Endothelial cell of umbilical vein (primary cell): Measurements from ENCODE around the gene MPST. TPM values are rescaled to one million over a fixed set of nuclear protein-coding genes. Genes with fewer than 3 reads are reported as not detected.

Source experiments
- BruUV-seq: library from RNA; stranded (reverse); fragments of 400-500 nt; replicated peaks from 2 replicates; lab custom pipeline; 2021; lab: Mats Ljungman, UMichigan
- CTCF ChIA-PET: fragments of 300-600, 350-600 bp; sonication (Branson Sonifier 250); formaldehyde crosslinking; loops from one replicate; lab custom pipeline; 2021; ENCODE audit warnings: antibody characterized with exemption, inconsistent platforms; lab: Charles Lee
- POLR2A ChIA-PET: fragments of 300-600, 350-600 bp; sonication (Branson Sonifier 250); formaldehyde crosslinking; loops from one replicate; lab custom pipeline; 2021; ENCODE audit warnings: antibody characterized with exemption, inconsistent platforms; lab: Charles Lee
- DNase-seq: peaks from one replicate; pipeline ENCODE4 v3.0.0-alpha.2; 2011; ENCODE audit warnings: low read depth, low spot score
- FAIRE-seq: peaks from 2 replicates; lab custom pipeline; 2011; peaks lifted over from hg19 to GRCh38; lab: Jason Lieb, UNC
- H2AFZ ChIP-seq: 2 replicates; pipeline ENCODE4 v1.6.0; 2012; ENCODE audit warnings: low read depth, low read length, control low read depth, inconsistent platforms
- H3K27ac ChIP-seq: 2 replicates; pipeline ENCODE4 v1.5.1; 2011; ENCODE audit warnings: low read depth, mild to moderate bottlenecking, control low read depth, low read length, moderate library complexity; ENCODE audit not compliant: insufficient read depth
- H3K27me3 ChIP-seq, 2 experiments: 2 replicates each; pipeline versions ENCODE4 v1.6.0 to v1.6.1; 2011; ENCODE audit warnings: low read length in 2 of 2, mixed read lengths in 1 of 2; ENCODE audit not compliant: control insufficient read depth in 2 of 2, insufficient read depth in 2 of 2
- H3K36me3 ChIP-seq, 2 experiments: 2 replicates in 1 of 2; 3 replicates in 1 of 2; pipeline ENCODE4 v1.5.1; 2011; ENCODE audit warnings: low read length in 2 of 2, mild to moderate bottlenecking in 1 of 2, moderate library complexity in 1 of 2; ENCODE audit not compliant: control insufficient read depth in 2 of 2, insufficient read depth in 2 of 2; ENCODE audit errors: extremely low read depth in 1 of 2
- H3K4me1 ChIP-seq: 3 replicates; pipeline ENCODE4 v1.5.1; 2011; ENCODE audit warnings: mild to moderate bottlenecking, low read length; ENCODE audit not compliant: control insufficient read depth, insufficient read depth; ENCODE audit errors: extremely low read depth
- H3K4me2 ChIP-seq: 2 replicates; pipeline ENCODE4 v1.6.1; 2011; ENCODE audit warnings: low read length, control low read depth, mixed read lengths; ENCODE audit not compliant: insufficient read depth
- H3K4me3 ChIP-seq, 3 experiments: fragments of 200-600 bp in 1 of 3; sonication (generic), shearing (Covaris generic) in 1 of 3; replicated peaks in 1 of 3; 2 replicates each; pipeline ENCODE4 v1.5.1; 2011 to 2016; ENCODE audit warnings: control low read depth in 3 of 3, low read length in 3 of 3, mild to moderate bottlenecking in 2 of 3, inconsistent platforms in 1 of 3, low read depth in 1 of 3, moderate library complexity in 1 of 3; ENCODE audit not compliant: insufficient read depth in 1 of 3
- H3K79me2 ChIP-seq: 2 replicates; pipeline ENCODE4 v1.6.0; 2012; ENCODE audit warnings: low read length, inconsistent platforms; ENCODE audit not compliant: control insufficient read depth, insufficient read depth
- H3K9ac ChIP-seq: replicated peaks from 2 replicates; pipeline ENCODE3; 2011; ENCODE audit warnings: low read length, control low read depth; ENCODE audit not compliant: insufficient read depth; ENCODE audit errors: extremely low read depth
- H3K9me1 ChIP-seq: replicated peaks from 3 replicates; pipeline ENCODE4 v1.6.0; 2011; ENCODE audit warnings: mild to moderate bottlenecking, low read length; ENCODE audit not compliant: control insufficient read depth, insufficient read depth; ENCODE audit errors: extremely low read depth
- H3K9me3 ChIP-seq: replicated peaks from 2 replicates; pipeline ENCODE4 v1.5.1; 2012; ENCODE audit warnings: low read length, inconsistent platforms; ENCODE audit not compliant: control insufficient read depth, insufficient read depth
- H4K20me1 ChIP-seq: replicated peaks from 2 replicates; pipeline ENCODE3; 2011; ENCODE audit warnings: mild to moderate bottlenecking, low read length; ENCODE audit not compliant: control insufficient read depth, insufficient read depth; ENCODE audit errors: extremely low read depth
- CTCF ChIP-seq, 2 donors: IDR thresholded peaks; 1 replicate in 1 of 2; 2 replicates in 1 of 2; pipeline ENCODE4 v1.5.1; 2011; ENCODE audit warnings: low read length in 2 of 2, mild to moderate bottlenecking in 2 of 2, moderate library complexity in 2 of 2, control low read depth in 1 of 2, inconsistent platforms in 1 of 2, low read depth in 1 of 2; ENCODE audit not compliant: insufficient read depth in 1 of 2; ENCODE audit errors: extremely low read depth in 1 of 2
- EZH2 ChIP-seq: IDR thresholded peaks from 2 replicates; pipeline ENCODE4 v1.6.1; 2012; ENCODE audit warnings: borderline replicate concordance, low read depth, mild to moderate bottlenecking, moderate library complexity, low read length, inconsistent platforms; ENCODE audit not compliant: severe bottlenecking
- FOS ChIP-seq: IDR thresholded peaks from 2 replicates; pipeline ENCODE4 v1.6.1; 2011; ENCODE audit warnings: mild to moderate bottlenecking, low read length, moderate library complexity, borderline replicate concordance; ENCODE audit not compliant: insufficient read depth
- GATA2 ChIP-seq: IDR thresholded peaks from 2 replicates; pipeline ENCODE4 v1.7.0; 2011; ENCODE audit warnings: low read depth, mild to moderate bottlenecking, moderate library complexity, mixed read lengths, low read length; ENCODE audit not compliant: insufficient read length, insufficient read depth
- JUN ChIP-seq: IDR thresholded peaks from 2 replicates; pipeline ENCODE4 v1.6.1; 2011; ENCODE audit warnings: borderline replicate concordance, low read depth; ENCODE audit not compliant: insufficient read length, insufficient read depth
- MAX ChIP-seq: IDR thresholded peaks from 2 replicates; pipeline ENCODE4 v1.6.1; 2011; ENCODE audit not compliant: insufficient read depth, insufficient read length
- MYC ChIP-seq: IDR thresholded peaks from one replicate; pipeline ENCODE4 v1.6.1; 2011; ENCODE audit warnings: mild to moderate bottlenecking, low read depth, low read length
- POLR2A ChIP-seq: IDR thresholded peaks from 2 replicates; pipeline ENCODE4 v1.6.1; 2012; ENCODE audit warnings: low read depth, mild to moderate bottlenecking, control low read depth, low read length
- POLR2AphosphoS5 ChIP-seq: IDR thresholded peaks from 2 replicates; pipeline ENCODE4 v1.6.1; 2012; ENCODE audit warnings: low read depth, mild to moderate bottlenecking, control low read depth, low read length, moderate library complexity; ENCODE audit not compliant: insufficient read depth
- dilution Hi-C: fragments of 300-500 bp; cut with MboI; formaldehyde crosslinking; loops from one replicate; pipeline ENCODE4 v1.15.0; 2019; ENCODE audit warnings: low sequenced_read_pairs; ENCODE audit not compliant: extremely low pct_ligation_motif_present
- intact Hi-C: fragments of 100-400 bp; cut with micrococcal nuclease; formaldehyde crosslinking; loops from one replicate; pipeline ENCODE4 v1.10.0; 2022
- polyA plus RNA-seq, 4 experiments: library from polyadenylated mRNA; depleted of rRNA in 3 of 4; stranded (reverse) in 3 of 4; unstranded in 1 of 4; fragments of >200 nt; gene quantifications; 2 replicates each; pipeline versions ENCODE4 v1.2.1 to v1.2.3, GENCODE V29; 2011 to 2012; ENCODE audit warnings: missing spikeins in 1 of 4
- total RNA-seq: library from RNA; stranded (reverse); gene quantifications from 2 replicates; pipeline ENCODE4 v1.2.3, GENCODE V29; 2021

Gene MPST
- total and polyA plus RNA-seq, 2 donors (not counting 3 experiments of a cell fraction or from before 2014, with no cell fraction given), result 93.2 to 124 TPM

GRCh38 chr22:37010976-37011375 is 8.6 kb upstream of the MPST start:
- Histone ChIP-seq H3K4me1 (peaks cover 14% of the 10 kb centered on the region), H3K9ac (no peak overlapping the region), H3K36me3 (no peaks in the 10 kb centered on the region), H3K4me3 (no peak overlapping the region), H3K27ac (no peak overlapping the region), H3K27me3 (peaks cover 3 to 4% of the 10 kb centered on the region in 2 experiments), H3K9me3 (no peaks in the 10 kb centered on the region), H3K4me2 (no peak overlapping the region), H2AFZ (no peak overlapping the region), H4K20me1 (no peaks in the 10 kb centered on the region), H3K9me1 (no peaks in the 10 kb centered on the region), H3K79me2 (no peaks in the 10 kb centered on the region)
- no TSS peak for BruUV-seq
- POLR2A ChIA-PET, result no interaction called here
- intact Hi-C loops (no loop called here), dilution Hi-C loops (no loop called here)
- TF ChIP-seq POLR2AphosphoS5 (no peak), CTCF (IDR thresholded peaks at IDR 0.05; ENCODE audit: extremely low read depth in 1 of 2, insufficient read depth in 1 of 2, low read depth in 1 of 2, low read length in 2 of 2) (no peak), MAX (no peak), GATA2 (no peak), MYC (no peak), FOS (no peak), POLR2A (no peak), JUN (no peak), EZH2 (no peak)
- FAIRE-seq (no peak), DNase-seq (no peak)
- CTCF ChIA-PET, result interaction anchor here (1.6 kb wide), 1 partner anchor 8 kb away, joined by 3 read pairs; the partner anchor contains the start of genes MPST and TST
